Left lung (tissue), 10 donors: ENCODE data around the gene ABHD8. TPM values are rescaled to one million over a fixed set of nuclear protein-coding genes. Genes with fewer than 3 reads are reported as not detected.
A peak's percentile ranks its signal among the peaks of the same experiment; 100 is the strongest.

Source experiments
- ATAC-seq: fragments of 200-7000 bp; cut with Tn5 transposase; one replicate; pipeline ENCODE4 v1.9.1; 2020; ENCODE audit warnings: moderate library complexity
- DNase-seq, 4 donors: peaks; one replicate each; pipeline ENCODE4 v3.0.0-alpha.2; 2013 to 2020
- H3K27ac ChIP-seq, 2 donors: fragments of 200-600 bp; sonication (generic) in 1 of 2; one replicate each; pipeline versions ENCODE4 v1.5.0 to v1.8.0; 2020 to 2021
- H3K27me3 ChIP-seq, 2 donors: fragments of 200-600 bp; sonication (generic) in 1 of 2; one replicate each; pipeline versions ENCODE4 v1.5.0 to v1.8.0; 2020 to 2021
- H3K36me3 ChIP-seq, 2 donors: fragments of 200-600 bp; sonication (generic) in 1 of 2; one replicate each; pipeline versions ENCODE4 v1.5.0 to v1.8.0; 2020 to 2021
- H3K4me1 ChIP-seq, 2 donors: fragments of 200-600 bp; one replicate each; pipeline ENCODE4 v1.8.0; 2021
- H3K4me3 ChIP-seq, 2 donors: fragments of 200-600 bp; sonication (generic) in 1 of 2; one replicate each; pipeline versions ENCODE4 v1.5.0 to v1.8.0; 2020 to 2021; ENCODE audit warnings: mild to moderate bottlenecking in 1 of 2
- H3K9me3 ChIP-seq, 2 donors: fragments of 200-600 bp; sonication (generic) in 1 of 2; one replicate each; pipeline versions ENCODE4 v1.5.0 to v1.8.0; 2020 to 2021
- intact Hi-C, 2 donors: fragments of 100-400 bp; cut with DNase I; formaldehyde crosslinking; loops; one replicate each; pipeline versions ENCODE4 v1.11.2 to v1.14.2; 2022
- polyA plus RNA-seq, 6 donors: library from polyadenylated mRNA; unstranded; fragments of 120-200 nt; gene quantifications; one replicate each; pipeline ENCODE4 v1.2.1, GENCODE V29; 2013; ENCODE audit not compliant: insufficient read length in 6 of 6
- total RNA-seq, 2 donors: library from RNA; stranded (reverse); fragmentation: NEBNext Ultra II Directional; extraction: Animal tissue kit (Norgen Biotek cat#: 25700); gene quantifications; one replicate each; pipeline ENCODE4 v1.2.1, GENCODE V29; 2021
- TF ChIP-seq, protein P1 (sequence below), 2 donors: fragments of 200-600 bp; sonication (generic) in 1 of 2; IDR thresholded peaks; one replicate each; pipeline versions ENCODE4 v1.5.0 to v1.8.0; 2021; ENCODE audit warnings: antibody characterized with exemption in 2 of 2
- donor health status: DM: no; HTN: yes; CAD: no.
- donor health status: DM: no; HTN: no; CAD: no.

The ABHD8 gene
- total and polyA plus RNA-seq, 8 donors: 6.8 to 17.1 (median 10.5) TPM

DNA sequence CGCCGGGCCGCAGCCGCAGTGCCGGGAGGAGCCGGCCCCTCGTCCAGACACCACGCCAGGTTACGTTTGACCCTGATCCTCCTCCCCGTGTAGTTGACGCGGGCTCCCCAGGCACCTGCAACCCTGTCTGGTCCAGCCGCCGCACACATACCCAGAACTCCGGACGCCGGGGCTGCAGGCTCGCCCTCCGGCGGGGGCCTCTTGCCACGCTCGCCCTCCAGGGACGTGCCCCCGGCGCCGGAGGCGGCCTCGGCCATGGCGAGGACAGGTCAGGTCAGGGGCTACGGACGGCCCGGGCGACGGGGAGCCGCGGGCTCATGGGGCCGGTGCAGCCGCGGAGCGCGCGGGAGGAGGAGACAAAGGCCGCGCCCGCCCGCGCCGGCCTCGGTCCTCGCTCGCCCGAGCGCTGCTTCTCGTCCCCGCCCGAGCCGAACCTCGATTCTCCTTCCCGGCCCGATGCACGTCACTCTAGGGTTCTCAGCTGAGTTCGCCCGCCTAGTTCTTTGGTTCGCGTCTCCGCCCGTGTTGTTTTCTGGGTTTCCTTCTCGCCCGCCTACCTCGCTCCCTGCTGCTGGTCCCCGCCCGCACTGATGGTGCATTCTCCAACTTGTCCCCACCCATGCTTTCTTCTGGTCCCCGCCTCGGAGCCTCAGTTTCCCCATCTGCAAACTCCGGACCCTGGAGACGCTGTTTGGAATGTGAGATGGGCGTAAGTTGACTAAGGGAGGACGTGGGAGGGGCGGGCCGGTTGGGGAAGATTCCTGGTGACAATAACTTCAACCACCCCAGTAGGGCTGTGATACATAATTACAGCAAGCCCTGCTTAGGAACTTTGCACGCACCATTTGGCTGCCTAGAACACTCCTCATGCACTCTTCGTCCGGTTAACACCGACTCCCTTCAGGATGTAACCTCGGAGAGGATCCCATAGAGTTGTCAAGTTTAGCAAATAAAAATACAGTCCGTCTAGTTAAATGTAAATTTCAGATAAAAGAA is 31.5 kb upstream of the ABHD8 start, which contains the start of gene ANO8:
TSS of gene ANO8 (minus strand) at position 442 of the 996 bp plus-strand sequence. CDS start at position 257, 185 bp downstream.
- peak within 1 kb of the TSS; percentile 45 to 70 for H3K27ac ChIP-seq
- DNase-seq (peak; percentile 94 to 97 (median 96)), ATAC-seq (peak; percentile 77)
- peaks cover 12 to 51% of the 10 kb centered on the region in 2 donors for H3K4me1 ChIP-seq
- peak within 1 kb of the TSS; percentile 74 to 78 for H3K4me3 ChIP-seq
- H3K36me3 ChIP-seq: peaks cover 0 to 9% of the 10 kb centered on the region in 2 donors
- TF ChIP-seq, protein P1, sequence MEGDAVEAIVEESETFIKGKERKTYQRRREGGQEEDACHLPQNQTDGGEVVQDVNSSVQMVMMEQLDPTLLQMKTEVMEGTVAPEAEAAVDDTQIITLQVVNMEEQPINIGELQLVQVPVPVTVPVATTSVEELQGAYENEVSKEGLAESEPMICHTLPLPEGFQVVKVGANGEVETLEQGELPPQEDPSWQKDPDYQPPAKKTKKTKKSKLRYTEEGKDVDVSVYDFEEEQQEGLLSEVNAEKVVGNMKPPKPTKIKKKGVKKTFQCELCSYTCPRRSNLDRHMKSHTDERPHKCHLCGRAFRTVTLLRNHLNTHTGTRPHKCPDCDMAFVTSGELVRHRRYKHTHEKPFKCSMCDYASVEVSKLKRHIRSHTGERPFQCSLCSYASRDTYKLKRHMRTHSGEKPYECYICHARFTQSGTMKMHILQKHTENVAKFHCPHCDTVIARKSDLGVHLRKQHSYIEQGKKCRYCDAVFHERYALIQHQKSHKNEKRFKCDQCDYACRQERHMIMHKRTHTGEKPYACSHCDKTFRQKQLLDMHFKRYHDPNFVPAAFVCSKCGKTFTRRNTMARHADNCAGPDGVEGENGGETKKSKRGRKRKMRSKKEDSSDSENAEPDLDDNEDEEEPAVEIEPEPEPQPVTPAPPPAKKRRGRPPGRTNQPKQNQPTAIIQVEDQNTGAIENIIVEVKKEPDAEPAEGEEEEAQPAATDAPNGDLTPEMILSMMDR (IDR thresholded peaks at IDR 0.05): no peak
- peaks cover 0 to 2% of the 10 kb centered on the region in 2 donors for H3K9me3 ChIP-seq
- H3K27me3 ChIP-seq: peaks cover 0 to 16% of the 10 kb centered on the region in 2 donors
- intact Hi-C loops: no loop called here

DNA sequence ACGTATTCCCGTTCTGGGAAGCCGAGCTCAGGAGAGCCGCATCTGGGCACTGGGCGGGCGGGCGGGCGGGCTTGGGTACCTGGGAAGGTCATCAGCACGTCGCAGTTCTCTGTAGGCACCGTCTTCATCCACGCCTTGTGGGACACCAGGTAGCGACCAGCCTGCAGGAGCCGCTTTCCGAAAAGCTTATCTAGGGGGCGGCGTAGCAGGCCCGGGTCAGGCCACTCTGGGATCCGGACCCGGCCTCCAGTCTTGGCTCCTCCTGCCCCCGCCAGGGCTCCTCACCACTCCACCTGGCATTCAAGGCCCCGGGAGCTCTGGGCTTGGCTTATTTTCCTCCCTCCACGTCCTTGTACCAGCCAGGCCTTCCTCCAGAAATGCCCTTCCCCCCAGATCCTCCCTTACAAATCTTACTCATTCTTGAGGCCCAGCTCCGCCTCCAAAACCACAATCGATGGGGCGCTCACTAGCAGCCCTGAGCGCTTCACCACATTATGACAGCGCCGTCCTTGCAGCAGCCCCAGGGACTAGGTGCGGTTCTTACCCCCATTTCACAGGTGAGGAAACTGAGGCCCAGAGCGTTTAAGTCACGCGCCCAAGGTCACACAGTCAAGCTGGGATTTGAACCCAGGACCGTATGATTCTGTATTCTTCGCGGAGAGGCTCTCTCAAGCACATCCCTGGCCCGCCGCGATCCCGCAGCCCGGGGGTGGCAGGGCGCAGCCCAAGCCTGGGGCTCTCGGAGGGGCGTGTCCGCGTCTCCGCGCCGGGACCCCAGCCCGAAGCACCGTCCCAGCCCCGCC is 30.6 kb upstream of the ABHD8 start:
- ATAC-seq (no peak), DNase-seq (no peak)
- TF ChIP-seq, protein P1 (IDR thresholded peaks at IDR 0.05): no peak
- H3K36me3 ChIP-seq: peaks cover 0 to 9% of the 10 kb centered on the region in 2 donors
- peaks cover 0 to 2% of the 10 kb centered on the region in 2 donors for H3K9me3 ChIP-seq
- peaks cover 0 to 25% of the 10 kb centered on the region in 2 donors for H3K27me3 ChIP-seq
- intact Hi-C loops: no loop called here
- H3K4me1 ChIP-seq: peaks cover 12 to 57% of the 10 kb centered on the region in 2 donors
- H3K27ac ChIP-seq: peak overlapping the region; percentile 45 to 70
- H3K4me3 ChIP-seq: peak overlapping the region; percentile 74 to 78

DNA sequence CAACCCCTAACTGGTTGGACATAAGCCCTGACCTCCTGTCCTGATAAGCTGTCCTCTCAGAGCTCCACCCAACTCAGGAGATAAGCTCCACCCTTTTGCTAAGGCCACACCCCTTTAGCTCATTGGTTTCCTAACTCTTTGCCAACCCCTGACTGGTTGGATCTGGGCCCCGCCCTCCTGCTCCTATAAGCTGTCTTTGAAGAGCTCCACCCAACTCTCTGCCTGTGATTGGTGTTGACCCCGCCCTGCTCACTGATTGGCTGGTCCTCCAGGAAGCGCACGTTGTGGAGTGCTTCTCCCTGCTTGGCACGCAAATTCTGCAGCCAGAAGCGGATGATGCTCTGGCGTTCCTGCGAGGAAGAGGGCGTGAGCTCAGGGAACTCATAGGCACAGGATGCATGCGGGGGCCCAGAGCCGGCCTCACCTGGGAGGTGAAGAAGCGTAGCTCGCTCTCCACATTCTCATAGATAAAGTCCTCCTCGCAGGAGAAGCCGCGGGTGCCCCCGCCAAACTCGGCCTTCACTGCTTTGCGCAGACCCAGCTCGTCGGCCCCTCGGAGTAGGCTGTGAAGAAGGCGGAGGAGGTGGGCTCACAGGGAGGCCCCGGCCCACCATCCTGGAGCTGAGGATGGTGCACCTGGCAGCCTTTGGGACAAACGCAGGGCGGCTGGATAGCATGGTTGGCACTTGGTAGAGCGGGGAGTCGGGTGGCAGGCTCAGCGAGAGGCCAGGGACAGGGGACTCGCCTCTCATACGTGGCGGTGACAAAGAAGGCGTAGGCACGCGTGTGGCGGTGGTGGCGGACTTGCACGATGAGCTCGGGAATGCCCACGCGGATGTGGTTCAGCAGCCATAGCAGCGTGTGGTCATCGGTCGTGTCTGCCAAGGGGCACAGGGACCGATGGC is 29.7 kb upstream of the ABHD8 start:
- TF ChIP-seq, protein P1 (IDR thresholded peaks at IDR 0.05): no peak
- ATAC-seq (no peak), DNase-seq (no peak)
- Histone ChIP-seq H3K4me1 (peaks cover 8 to 57% of the 10 kb centered on the region in 2 donors), H3K36me3 (peaks cover 0 to 9% of the 10 kb centered on the region in 2 donors), H3K27me3 (peaks cover 0 to 34% of the 10 kb centered on the region in 2 donors), H3K9me3 (peaks cover 0 to 2% of the 10 kb centered on the region in 2 donors), H3K4me3 (peak overlapping the region in 1 of 2 donors; percentile 74), H3K27ac (no peak overlapping the region)
- intact Hi-C loops: no loop called here

DNA sequence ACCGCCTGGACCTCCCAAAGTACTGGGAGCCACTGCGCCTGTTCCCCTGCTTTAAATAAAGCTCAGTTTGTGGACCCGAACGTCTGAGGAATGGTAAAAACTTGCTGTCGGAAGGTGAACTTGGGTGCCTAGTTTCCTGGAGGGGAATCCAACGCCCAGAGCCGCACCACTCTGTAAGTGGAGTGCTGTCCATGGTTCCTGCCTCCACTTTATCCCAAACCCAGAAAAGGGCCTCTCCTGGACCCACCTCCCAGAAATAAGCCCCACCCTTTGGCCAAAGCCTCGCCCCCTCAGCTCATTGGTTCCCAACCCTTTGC is 29.1 kb upstream of the ABHD8 start:
- TF ChIP-seq, protein P1 (IDR thresholded peaks at IDR 0.05): no peak
- Histone ChIP-seq H3K9me3 (peaks cover 0 to 2% of the 10 kb centered on the region in 2 donors), H3K4me3 (no peak overlapping the region), H3K27ac (no peak overlapping the region), H3K4me1 (peaks cover 6 to 58% of the 10 kb centered on the region in 2 donors), H3K36me3 (peaks cover 0 to 9% of the 10 kb centered on the region in 2 donors), H3K27me3 (peaks cover 0 to 35% of the 10 kb centered on the region in 2 donors)
- intact Hi-C loops: no loop called here
- ATAC-seq (no peak), DNase-seq (no peak)
